Hair follicular keratinocyte (primary cell): ENCODE measurements around the gene RPL32. TPM values are rescaled to one million over a fixed set of nuclear protein-coding genes. Genes with fewer than 3 reads are reported as not detected.

Experiments used
- total RNA-seq: library from RNA; depleted of rRNA; stranded (reverse); fragments of >200 nt; gene quantifications from 2 replicates; pipeline ENCODE4 v1.2.3, GENCODE V29; 2015

RPL32 gene
- 2,452 and 2,871 TPM in 2 replicates for total RNA-seq

GRCh38 chr3:12841149-12841969 lies at the start of gene RPL32:
TSS of gene RPL32 (minus strand) at chr3:12841565. CDS start at chr3:12840237, 1,328 bp downstream.

DNA sequence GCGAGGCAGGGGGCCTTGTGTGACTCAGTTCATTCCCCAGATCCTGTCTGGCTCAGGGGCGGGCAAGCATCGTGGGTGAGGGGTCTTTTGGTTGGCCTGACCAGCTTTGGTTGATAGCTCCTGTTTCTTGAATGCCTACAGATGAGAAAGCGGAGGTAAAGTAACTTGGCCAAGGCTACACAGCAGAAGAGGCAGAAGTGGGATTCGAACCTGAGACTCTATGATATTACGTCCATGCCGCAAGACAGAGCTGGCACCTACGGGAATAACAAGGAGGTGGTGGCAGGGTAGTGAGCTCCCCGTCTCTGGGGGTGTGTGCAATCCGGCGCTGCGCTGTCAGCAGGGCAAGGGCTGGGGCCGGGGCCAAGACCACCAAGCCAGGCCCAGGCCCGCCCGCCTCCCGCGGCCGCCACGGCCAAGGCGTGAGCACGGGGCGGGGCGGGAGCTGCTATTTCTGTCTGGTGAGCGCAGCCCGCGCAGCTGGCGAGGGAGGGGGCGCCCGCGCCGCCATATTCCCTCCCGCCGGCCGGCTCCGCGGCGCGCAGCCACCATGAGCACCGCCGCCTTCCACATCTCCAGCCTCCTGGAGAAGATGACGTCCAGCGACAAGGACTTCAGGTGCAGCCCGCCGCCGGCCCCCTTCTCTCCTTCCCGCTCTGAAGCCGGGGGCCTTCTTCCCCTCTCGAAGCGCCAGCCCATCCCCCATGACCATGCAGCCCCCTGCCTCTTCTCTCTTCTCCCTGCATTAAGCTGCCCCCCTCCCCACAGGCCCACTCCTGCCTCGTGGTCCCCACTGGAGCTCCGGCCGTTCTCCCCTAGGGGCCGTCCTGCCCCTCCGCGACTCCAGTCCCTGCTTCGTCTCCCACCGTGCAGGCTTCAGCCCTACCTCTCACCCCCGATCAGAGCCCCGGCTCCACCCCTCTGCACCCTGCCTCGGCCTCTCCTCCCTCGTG lies 44.9 kb downstream of the RPL32 start, which contains the start of gene CAND2:
TSS of gene CAND2 (plus strand) at position 510 of the 953 bp plus-strand sequence. CDS start at position 551, 41 bp downstream.

Other genes starting within 250 kb of the RPL32 start
- 46.6 and 52.0 TPM in 2 replicates for gene RAF1, start 177.4 kb downstream of the RPL32 start, total RNA-seq
- 30.8 and 68.6 TPM in 2 replicates for gene TMEM40, start 82.3 kb downstream of the RPL32 start, total RNA-seq
- 0.46 and 1.0 TPM in 2 replicates for gene CAND2, start 44.9 kb downstream of the RPL32 start, total RNA-seq
- 7.5 and 11.6 TPM in 2 replicates for gene IQSEC1, start 231.9 kb upstream of the RPL32 start, total RNA-seq